HCT116 (cell line): ENCODE measurements around the gene IQCB1. TPM values are rescaled to one million over a fixed set of nuclear protein-coding genes. Genes with fewer than 3 reads are reported as not detected.

Source experiments
- ATAC-seq: fragments of 200-7000 bp; cut with Tn5 transposase; 2 replicates; pipeline ENCODE4 v1.9.1; 2020; ENCODE audit warnings: mild to moderate bottlenecking, moderate library complexity
- BruUV-seq: library from RNA; stranded (reverse); fragments of 400-500 nt; replicated peaks from 2 replicates; lab custom pipeline; 2021; lab: Mats Ljungman, UMichigan
- CTCF ChIA-PET: fragments of 300-600 bp; sonication (Branson Sonifier 250); formaldehyde crosslinking; loops from one replicate; lab custom pipeline; 2021; ENCODE audit warnings: antibody characterized with exemption; lab: Charles Lee
- POLR2A ChIA-PET: fragments of 300-600, 350-600 bp; sonication (Branson Sonifier 250); formaldehyde crosslinking; loops from one replicate; lab custom pipeline; 2021; ENCODE audit warnings: antibody characterized with exemption; lab: Charles Lee
- RAD21 ChIA-PET, 2 experiments: fragments of 300-600 bp; sonication (Branson Sonifier 250); formaldehyde crosslinking; loops; one replicate each; lab custom pipeline; 2023; ENCODE audit warnings: low total read pairs in 2 of 2; ENCODE audit not compliant: uncharacterized antibody in 2 of 2, unreplicated experiment in 2 of 2, low non-redundant PET in 1 of 2; lab: Charles Lee
- DNase-seq: peaks from one replicate; pipeline ENCODE4 v3.0.0-alpha.2; 2010; ENCODE audit warnings: low read depth, low spot score
- H2AFZ ChIP-seq: fragments of 200-600 bp; shearing (Covaris generic), sonication (generic); 2 replicates; pipeline ENCODE4 v1.6.1; 2017; ENCODE audit warnings: low read depth, mixed run types, mixed read lengths, antibody characterized with exemption, low read length; ENCODE audit not compliant: poor library complexity, severe bottlenecking
- H3K27ac ChIP-seq: 2 replicates; pipeline ENCODE4 v1.5.1; 2012; ENCODE audit warnings: low read depth, low read length
- H3K27me3 ChIP-seq: fragments of 200-600 bp; sonication (generic); 2 replicates; pipeline ENCODE4 v1.6.1; 2016; ENCODE audit warnings: mixed run types, low read length, mixed read lengths; ENCODE audit not compliant: insufficient read depth
- H3K36me3 ChIP-seq, 2 experiments: fragments of 200-500 bp in 1 of 2; fragments of 200-600 bp in 1 of 2; sonication (Bioruptor generic) in 1 of 2; sonication (generic) in 1 of 2; 2 replicates each; pipeline versions ENCODE4 v1.5.1 to v1.6.1; 2014 to 2016; ENCODE audit warnings: low read length in 2 of 2, inconsistent platforms in 1 of 2, mixed read lengths in 1 of 2, mixed run types in 1 of 2; ENCODE audit not compliant: insufficient read depth in 2 of 2, control insufficient read depth in 1 of 2
- H3K4me1 ChIP-seq, 2 experiments: fragments of 200-600 bp in 1 of 2; sonication (generic) in 1 of 2; 2 replicates each; pipeline versions ENCODE4 v1.5.1 to v1.6.1; 2012 to 2017; ENCODE audit warnings: low read length in 2 of 2, inconsistent platforms in 1 of 2, mild to moderate bottlenecking in 1 of 2, mixed read lengths in 1 of 2, mixed run types in 1 of 2, moderate library complexity in 1 of 2; ENCODE audit not compliant: insufficient read depth in 2 of 2, control insufficient read depth in 1 of 2
- H3K4me2 ChIP-seq: fragments of 200-600 bp; sonication (generic); 2 replicates; pipeline ENCODE4 v1.6.1; 2017; ENCODE audit warnings: mixed run types, low read length, mixed read lengths
- H3K4me3 ChIP-seq, 2 experiments: fragments of 200-600 bp in 1 of 2; sonication (generic) in 1 of 2; replicated peaks in 1 of 2; 2 replicates each; pipeline ENCODE4 v1.5.1; 2011 to 2016; ENCODE audit warnings: low read length in 2 of 2, control low read depth in 1 of 2, low read depth in 1 of 2, mild to moderate bottlenecking in 1 of 2, mixed read lengths in 1 of 2, mixed run types in 1 of 2
- H3K79me2 ChIP-seq: fragments of 200-600 bp; sonication (generic); 2 replicates; pipeline ENCODE4 v1.6.1; 2017; ENCODE audit warnings: mild to moderate bottlenecking, mixed run types, low read length, moderate library complexity, mixed read lengths; ENCODE audit not compliant: insufficient read depth
- H3K9ac ChIP-seq: fragments of 200-600 bp; sonication (generic); 2 replicates; pipeline ENCODE4 v1.6.1; 2016; ENCODE audit warnings: low read length, mixed read lengths
- H3K9me2 ChIP-seq: fragments of 200-600 bp; sonication (generic), shearing (Covaris generic); 2 replicates; pipeline ENCODE4 v1.6.1; 2017; ENCODE audit warnings: mixed run types, mild to moderate bottlenecking, moderate library complexity; ENCODE audit not compliant: insufficient read depth
- H3K9me3 ChIP-seq, 2 experiments: fragments of 200-500 bp in 1 of 2; fragments of 200-600 bp in 1 of 2; sonication (Bioruptor generic) in 1 of 2; sonication (generic) in 1 of 2; 2 replicates each; pipeline ENCODE4 v1.6.1; 2014 to 2017; ENCODE audit warnings: low read length in 2 of 2, mixed read lengths in 2 of 2, inconsistent platforms in 1 of 2, low read depth in 1 of 2, mild to moderate bottlenecking in 1 of 2, mixed run types in 1 of 2, moderate library complexity in 1 of 2; ENCODE audit not compliant: control insufficient read depth in 1 of 2, insufficient read depth in 1 of 2
- H4K20me1 ChIP-seq: fragments of 200-600 bp; sonication (generic), shearing (Covaris generic); 2 replicates; pipeline ENCODE4 v1.6.1; 2017; ENCODE audit warnings: mixed run types, mild to moderate bottlenecking, moderate library complexity; ENCODE audit not compliant: insufficient read depth
- CBX3 ChIP-seq: IDR thresholded peaks from 2 replicates; pipeline ENCODE4 v1.6.1; 2012; ENCODE audit warnings: low read depth
- CEBPB ChIP-seq: IDR thresholded peaks from 2 replicates; pipeline ENCODE4 v1.6.1; 2012; ENCODE audit warnings: low read depth
- EGR1 ChIP-seq: IDR thresholded peaks from 2 replicates; pipeline ENCODE4 v1.6.1; 2012; ENCODE audit warnings: low read depth
- ELF1 ChIP-seq: IDR thresholded peaks from 2 replicates; pipeline ENCODE4 v1.6.1; 2012; ENCODE audit warnings: low read depth, borderline replicate concordance
- EZH2phosphoT487 ChIP-seq: fragments of 200-600 bp; IDR thresholded peaks from 2 replicates; pipeline ENCODE4 v1.6.1; 2018; ENCODE audit warnings: antibody characterized with exemption, borderline replicate concordance
- JUND ChIP-seq: IDR thresholded peaks from 2 replicates; pipeline ENCODE4 v1.6.1; 2012
- POLR2A ChIP-seq: IDR thresholded peaks from 2 replicates; pipeline ENCODE4 v1.7.0; 2011; ENCODE audit warnings: borderline replicate concordance; ENCODE audit not compliant: insufficient read depth, insufficient read length; ENCODE audit errors: extremely low read depth
- POLR2AphosphoS5 ChIP-seq: IDR thresholded peaks from 2 replicates; pipeline ENCODE4 v1.6.1; 2011; ENCODE audit warnings: mild to moderate bottlenecking, low read depth, low read length, moderate library complexity
- RAD21 ChIP-seq: IDR thresholded peaks from 2 replicates; pipeline ENCODE4 v1.6.1; 2012; ENCODE audit warnings: low read depth, mild to moderate bottlenecking
- SIN3A ChIP-seq: IDR thresholded peaks from 2 replicates; pipeline ENCODE4 v1.6.1; 2012; ENCODE audit warnings: low read depth
- SP1 ChIP-seq: IDR thresholded peaks from 2 replicates; pipeline ENCODE4 v1.6.1; 2012; ENCODE audit warnings: low read depth
- SRF ChIP-seq: IDR thresholded peaks from 2 replicates; pipeline ENCODE4 v1.6.1; 2012; ENCODE audit warnings: low read depth
- TCF7L2 ChIP-seq: IDR thresholded peaks from 2 replicates; pipeline ENCODE4 v1.7.0; 2011; ENCODE audit warnings: borderline replicate concordance, inconsistent platforms; ENCODE audit not compliant: insufficient read depth, insufficient read length; ENCODE audit errors: extremely low read depth
- YY1 ChIP-seq: IDR thresholded peaks from 2 replicates; pipeline ENCODE4 v1.6.1; 2011; ENCODE audit warnings: low read length, low read depth, moderate library complexity, mild to moderate bottlenecking; ENCODE audit not compliant: insufficient replicate concordance; ENCODE audit errors: extremely low read depth
- ZNF274 ChIP-seq: fragments of 200-500 bp; sonication (Bioruptor generic); IDR thresholded peaks from 2 replicates; pipeline ENCODE4 v1.6.1; 2014; ENCODE audit warnings: mild to moderate bottlenecking, low read depth, low read length, inconsistent platforms
- intact Hi-C: fragments of 100-400 bp; cut with micrococcal nuclease; formaldehyde crosslinking; loops from 2 replicates; pipeline ENCODE4 v1.10.0; 2022
- total RNA-seq: library from RNA; stranded (reverse); gene quantifications from one replicate; pipeline ENCODE4 v1.2.1, GENCODE V29; 2021; ENCODE audit not compliant: unreplicated experiment
- TF ChIP-seq, protein P1 (sequence below): IDR thresholded peaks from 2 replicates; pipeline ENCODE4 v1.6.1; 2012; ENCODE audit warnings: low read depth
- TF ChIP-seq, protein P2 (sequence below): IDR thresholded peaks from 2 replicates; pipeline ENCODE4 v1.6.1; 2012
- TF ChIP-seq, protein P3 (sequence below): IDR thresholded peaks from 2 replicates; pipeline ENCODE4 v1.6.1; 2012
- TF ChIP-seq, protein P4 (sequence below), 3 experiments: fragments of 200-600 bp in 1 of 3; sonication (generic) in 1 of 3; IDR thresholded peaks in 2 of 3; conservative IDR thresholded peaks in 1 of 3; 2 replicates each; pipeline ENCODE4 v1.5.1; 2012 to 2017; ENCODE audit warnings: low read depth in 2 of 3, low read length in 2 of 3, antibody characterized with exemption in 1 of 3, borderline replicate concordance in 1 of 3, control low read depth in 1 of 3, mild to moderate bottlenecking in 1 of 3, mixed read lengths in 1 of 3, mixed run types in 1 of 3, moderate library complexity in 1 of 3; ENCODE audit not compliant: insufficient read depth in 1 of 3
- TF ChIP-seq, protein P5 (sequence below): IDR thresholded peaks from 2 replicates; pipeline ENCODE4 v1.6.1; 2011; ENCODE audit warnings: mild to moderate bottlenecking, low read length, moderate library complexity; ENCODE audit not compliant: insufficient replicate concordance; ENCODE audit errors: extremely low read depth

The IQCB1 gene
- total RNA-seq, 1 experiment from 2014 or later, result 22.2 TPM

DNA sequence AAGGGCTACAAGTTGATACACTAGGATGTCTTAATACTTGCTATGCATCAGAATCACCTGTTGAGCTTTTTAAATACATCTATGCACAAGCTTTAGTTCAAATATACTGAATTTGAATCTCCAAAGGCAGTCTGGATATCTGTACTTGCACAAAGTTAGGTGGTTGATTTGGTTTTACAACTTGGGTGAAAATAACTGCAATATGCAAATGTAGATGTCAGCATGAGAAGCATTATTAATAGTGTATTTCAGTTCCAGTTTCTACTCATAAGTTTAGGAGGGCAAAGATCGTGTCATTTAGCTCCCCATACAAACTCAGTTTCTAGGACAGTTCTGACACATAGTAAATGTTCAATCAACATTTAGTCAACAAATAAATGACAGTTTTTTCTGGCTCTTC lies 25.6 kb downstream of the IQCB1 start:
- TF ChIP-seq, protein P1, sequence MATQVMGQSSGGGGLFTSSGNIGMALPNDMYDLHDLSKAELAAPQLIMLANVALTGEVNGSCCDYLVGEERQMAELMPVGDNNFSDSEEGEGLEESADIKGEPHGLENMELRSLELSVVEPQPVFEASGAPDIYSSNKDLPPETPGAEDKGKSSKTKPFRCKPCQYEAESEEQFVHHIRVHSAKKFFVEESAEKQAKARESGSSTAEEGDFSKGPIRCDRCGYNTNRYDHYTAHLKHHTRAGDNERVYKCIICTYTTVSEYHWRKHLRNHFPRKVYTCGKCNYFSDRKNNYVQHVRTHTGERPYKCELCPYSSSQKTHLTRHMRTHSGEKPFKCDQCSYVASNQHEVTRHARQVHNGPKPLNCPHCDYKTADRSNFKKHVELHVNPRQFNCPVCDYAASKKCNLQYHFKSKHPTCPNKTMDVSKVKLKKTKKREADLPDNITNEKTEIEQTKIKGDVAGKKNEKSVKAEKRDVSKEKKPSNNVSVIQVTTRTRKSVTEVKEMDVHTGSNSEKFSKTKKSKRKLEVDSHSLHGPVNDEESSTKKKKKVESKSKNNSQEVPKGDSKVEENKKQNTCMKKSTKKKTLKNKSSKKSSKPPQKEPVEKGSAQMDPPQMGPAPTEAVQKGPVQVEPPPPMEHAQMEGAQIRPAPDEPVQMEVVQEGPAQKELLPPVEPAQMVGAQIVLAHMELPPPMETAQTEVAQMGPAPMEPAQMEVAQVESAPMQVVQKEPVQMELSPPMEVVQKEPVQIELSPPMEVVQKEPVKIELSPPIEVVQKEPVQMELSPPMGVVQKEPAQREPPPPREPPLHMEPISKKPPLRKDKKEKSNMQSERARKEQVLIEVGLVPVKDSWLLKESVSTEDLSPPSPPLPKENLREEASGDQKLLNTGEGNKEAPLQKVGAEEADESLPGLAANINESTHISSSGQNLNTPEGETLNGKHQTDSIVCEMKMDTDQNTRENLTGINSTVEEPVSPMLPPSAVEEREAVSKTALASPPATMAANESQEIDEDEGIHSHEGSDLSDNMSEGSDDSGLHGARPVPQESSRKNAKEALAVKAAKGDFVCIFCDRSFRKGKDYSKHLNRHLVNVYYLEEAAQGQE, result no peak
- TF ChIP-seq ELF1, result no peak
- TF ChIP-seq, protein P2, sequence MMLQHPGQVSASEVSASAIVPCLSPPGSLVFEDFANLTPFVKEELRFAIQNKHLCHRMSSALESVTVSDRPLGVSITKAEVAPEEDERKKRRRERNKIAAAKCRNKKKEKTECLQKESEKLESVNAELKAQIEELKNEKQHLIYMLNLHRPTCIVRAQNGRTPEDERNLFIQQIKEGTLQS, result no peak
- no peak for TF ChIP-seq POLR2A
- no peak for TF ChIP-seq EGR1
- TF ChIP-seq, protein P3, sequence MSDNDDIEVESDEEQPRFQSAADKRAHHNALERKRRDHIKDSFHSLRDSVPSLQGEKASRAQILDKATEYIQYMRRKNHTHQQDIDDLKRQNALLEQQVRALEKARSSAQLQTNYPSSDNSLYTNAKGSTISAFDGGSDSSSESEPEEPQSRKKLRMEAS, result no peak
- TF ChIP-seq SIN3A, result no peak
- TF ChIP-seq, protein P4, sequence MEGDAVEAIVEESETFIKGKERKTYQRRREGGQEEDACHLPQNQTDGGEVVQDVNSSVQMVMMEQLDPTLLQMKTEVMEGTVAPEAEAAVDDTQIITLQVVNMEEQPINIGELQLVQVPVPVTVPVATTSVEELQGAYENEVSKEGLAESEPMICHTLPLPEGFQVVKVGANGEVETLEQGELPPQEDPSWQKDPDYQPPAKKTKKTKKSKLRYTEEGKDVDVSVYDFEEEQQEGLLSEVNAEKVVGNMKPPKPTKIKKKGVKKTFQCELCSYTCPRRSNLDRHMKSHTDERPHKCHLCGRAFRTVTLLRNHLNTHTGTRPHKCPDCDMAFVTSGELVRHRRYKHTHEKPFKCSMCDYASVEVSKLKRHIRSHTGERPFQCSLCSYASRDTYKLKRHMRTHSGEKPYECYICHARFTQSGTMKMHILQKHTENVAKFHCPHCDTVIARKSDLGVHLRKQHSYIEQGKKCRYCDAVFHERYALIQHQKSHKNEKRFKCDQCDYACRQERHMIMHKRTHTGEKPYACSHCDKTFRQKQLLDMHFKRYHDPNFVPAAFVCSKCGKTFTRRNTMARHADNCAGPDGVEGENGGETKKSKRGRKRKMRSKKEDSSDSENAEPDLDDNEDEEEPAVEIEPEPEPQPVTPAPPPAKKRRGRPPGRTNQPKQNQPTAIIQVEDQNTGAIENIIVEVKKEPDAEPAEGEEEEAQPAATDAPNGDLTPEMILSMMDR (IDR thresholded peaks at IDR 0.05 in 2 of 3, conservative IDR thresholded peaks at IDR 0.05 in 1 of 3; ENCODE audit: borderline replicate concordance in 1 of 3, insufficient read depth in 1 of 3, low read depth in 2 of 3, low read length in 2 of 3), result no peak
- TF ChIP-seq RAD21, result no peak
- no peak for TF ChIP-seq POLR2AphosphoS5
- TF ChIP-seq TCF7L2, result no peak
- TF ChIP-seq, protein P5, sequence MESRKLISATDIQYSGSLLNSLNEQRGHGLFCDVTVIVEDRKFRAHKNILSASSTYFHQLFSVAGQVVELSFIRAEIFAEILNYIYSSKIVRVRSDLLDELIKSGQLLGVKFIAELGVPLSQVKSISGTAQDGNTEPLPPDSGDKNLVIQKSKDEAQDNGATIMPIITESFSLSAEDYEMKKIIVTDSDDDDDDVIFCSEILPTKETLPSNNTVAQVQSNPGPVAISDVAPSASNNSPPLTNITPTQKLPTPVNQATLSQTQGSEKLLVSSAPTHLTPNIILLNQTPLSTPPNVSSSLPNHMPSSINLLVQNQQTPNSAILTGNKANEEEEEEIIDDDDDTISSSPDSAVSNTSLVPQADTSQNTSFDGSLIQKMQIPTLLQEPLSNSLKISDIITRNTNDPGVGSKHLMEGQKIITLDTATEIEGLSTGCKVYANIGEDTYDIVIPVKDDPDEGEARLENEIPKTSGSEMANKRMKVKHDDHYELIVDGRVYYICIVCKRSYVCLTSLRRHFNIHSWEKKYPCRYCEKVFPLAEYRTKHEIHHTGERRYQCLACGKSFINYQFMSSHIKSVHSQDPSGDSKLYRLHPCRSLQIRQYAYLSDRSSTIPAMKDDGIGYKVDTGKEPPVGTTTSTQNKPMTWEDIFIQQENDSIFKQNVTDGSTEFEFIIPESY, result no peak
- TF ChIP-seq ZNF274, result no peak
- TF ChIP-seq YY1, result no peak
- TF ChIP-seq EZH2phosphoT487, result no peak
- no peak for TF ChIP-seq SRF
- TF ChIP-seq CEBPB, result no peak
- TF ChIP-seq CBX3, result no peak
- no peak for TF ChIP-seq SP1
- TF ChIP-seq JUND, result no peak
- Histone ChIP-seq H3K79me2 (peaks cover 43% of the 10 kb centered on the region), H3K9me3 (no peaks in the 10 kb centered on the region), H3K4me3 (no peak overlapping the region), H3K9me2 (no peaks in the 10 kb centered on the region), H3K4me2 (no peak overlapping the region), H3K9ac (no peak overlapping the region), H3K4me1 (no peaks in the 10 kb centered on the region), H3K27me3 (no peaks in the 10 kb centered on the region), H4K20me1 (no peaks in the 10 kb centered on the region; the same call in 1 of the 2 replicates), H3K27ac (no peak overlapping the region), H2AFZ (no peak overlapping the region), H3K36me3 (peaks cover 15 to 18% of the 10 kb centered on the region in 2 experiments; a peak in 2 of 4 replicates)
- CTCF ChIA-PET, result no interaction called here
- RAD21 ChIA-PET, result no interaction called here
- intact Hi-C loops, result no loop called here
- DNase-seq (no peak), ATAC-seq (no peak)
- POLR2A ChIA-PET, result no interaction called here
- no TSS peak for BruUV-seq
